Nucleus accumbens (tissue), 56 donors: ENCODE measurements around the gene HSBP1L1.
"Not testable (repeated sequence)": the region's sequence is repeated elsewhere in the genome, so short reads cannot be mapped to it uniquely, and the experiment has no call there.

ENCODE experiments used
- DNase-seq, 56 donors: peaks; one replicate each; lab custom pipeline; 2025; lab: John Stamatoyannopoulos, UW

HSBP1L1 gene

DNA sequence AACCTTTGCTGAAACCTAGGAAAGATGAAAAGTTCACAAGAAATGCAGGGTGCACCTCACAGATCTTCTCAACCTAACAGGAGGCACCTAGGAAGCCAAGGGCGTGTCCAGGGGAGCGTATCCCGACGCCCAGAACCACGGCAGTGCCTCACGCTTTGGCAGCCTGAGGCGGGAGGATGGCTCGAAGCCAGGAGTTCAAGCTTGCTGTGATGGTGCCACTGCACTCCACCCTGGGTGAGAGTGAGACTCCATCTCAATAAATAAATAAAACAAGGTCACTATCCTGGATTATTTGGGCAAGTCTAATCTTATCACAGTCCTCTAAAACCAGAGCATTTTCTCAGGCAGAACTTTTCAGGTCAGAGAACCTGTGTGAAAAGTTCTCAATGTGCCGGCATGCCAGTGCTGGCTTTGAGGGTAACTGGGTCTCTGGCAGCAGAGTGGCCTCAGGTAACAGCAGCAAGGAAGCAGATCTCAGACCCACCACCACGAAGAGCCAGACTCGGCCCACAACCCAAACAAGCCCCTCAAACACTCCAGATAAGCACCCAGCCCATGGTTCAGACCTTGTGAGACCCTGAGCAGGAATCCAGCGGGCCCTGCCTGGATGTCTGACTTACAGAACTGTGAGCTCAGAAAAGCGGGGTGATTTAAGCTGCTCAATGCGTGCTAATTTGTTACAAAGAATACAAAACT is 11.7 kb downstream of the HSBP1L1 start:
- no peak for DNase-seq

DNA sequence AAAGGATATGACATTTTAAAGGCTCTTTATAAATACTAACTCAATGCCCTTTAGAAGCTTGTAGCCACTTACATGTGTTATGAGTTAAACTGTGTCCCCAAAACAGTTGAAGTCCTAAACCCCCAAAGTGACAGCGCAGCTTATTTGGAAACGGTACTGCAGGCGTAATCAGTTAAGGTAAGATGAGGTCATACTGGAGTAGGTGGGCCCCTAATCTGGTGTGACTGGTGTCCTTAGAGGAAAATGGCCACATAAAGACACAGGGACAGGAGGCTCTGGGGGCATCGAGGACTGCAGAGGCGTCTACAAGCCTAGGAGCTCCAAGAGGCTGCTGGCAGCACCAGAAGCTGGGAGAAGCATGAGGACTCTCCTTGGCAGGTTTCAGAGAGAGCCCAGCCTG is 15.4 kb downstream of the HSBP1L1 start:
- no peak for DNase-seq

- no peak for DNase-seq
Measured at GRCh38 chr18:79980585-79980984, 16.1 kb downstream of the HSBP1L1 start.

DNA sequence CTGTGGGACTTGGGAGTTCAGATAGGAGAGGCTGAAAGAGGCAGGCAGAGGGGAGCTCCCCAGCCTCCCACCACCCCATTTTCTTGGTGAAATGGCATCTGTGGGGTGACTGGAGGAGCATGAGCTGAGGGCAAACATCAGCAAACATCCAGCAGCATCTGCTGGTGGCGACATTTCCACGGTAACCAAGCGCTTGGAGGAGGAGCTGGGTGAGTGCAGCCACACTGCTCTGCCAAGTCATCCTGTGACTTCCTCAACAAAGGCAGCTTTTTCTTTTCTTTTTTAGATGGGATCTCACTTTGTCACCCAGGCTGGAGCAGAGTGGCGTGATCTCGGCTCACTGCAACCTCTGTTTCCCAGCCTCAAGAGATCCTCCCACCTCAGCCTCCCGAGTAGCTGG is 18.3 kb downstream of the HSBP1L1 start:
- peak in 34 of 56 donors; percentile 10 to 71 (median 38) for DNase-seq

GRCh38 chr18:79983253-79983652 is 18.8 kb downstream of the HSBP1L1 start:
- no peak for DNase-seq

GRCh38 chr18:79983793-79984192 is 19.4 kb downstream of the HSBP1L1 start:
- DNase-seq: no peak

GRCh38 chr18:79985172-79985571 is 20.7 kb downstream of the HSBP1L1 start:
- DNase-seq: no peak

- no peak for DNase-seq
Measured at GRCh38 chr18:79986726-79987125, 22.3 kb downstream of the HSBP1L1 start.

DNA sequence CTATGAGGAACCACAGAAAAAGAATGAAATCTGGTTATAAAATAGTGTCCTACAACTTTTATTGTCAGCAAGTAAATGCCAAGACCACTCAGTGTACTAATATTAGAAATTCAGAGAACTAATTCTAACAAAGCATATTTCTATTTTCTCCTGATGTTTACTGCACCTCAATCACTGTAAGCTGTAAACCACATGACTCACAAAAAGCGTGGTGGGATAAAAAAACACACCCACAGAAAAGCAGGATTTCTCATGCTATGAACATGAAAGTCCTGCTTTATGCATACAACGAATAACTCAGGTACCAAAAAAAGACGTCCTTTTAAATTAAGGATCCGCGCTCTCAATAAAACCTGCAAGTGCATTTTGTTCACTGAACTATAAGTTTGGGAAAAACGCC is 23.1 kb downstream of the HSBP1L1 start:
- no peak for DNase-seq

GRCh38 chr18:79988071-79988450 is 23.6 kb downstream of the HSBP1L1 start:
- peak in 29 of 56 donors; percentile 52 to 89 (median 68) for DNase-seq

- peak; percentile 10 to 89 (median 75) for DNase-seq
Measured at GRCh38 chr18:79988451-79989194, 24.2 kb downstream of the HSBP1L1 start, which contains the start of gene TXNL4A. Gene TXNL4A, minus strand, starts transcription at chr18:79988563. Its CDS starts 171 bp downstream, at chr18:79988392.

GRCh38 chr18:79989195-79989497 is 24.7 kb downstream of the HSBP1L1 start:
- peak in 1 of 56 donors; percentile 44 for DNase-seq

- no peak for DNase-seq
Measured at GRCh38 chr18:79991494-79991893, 27.1 kb downstream of the HSBP1L1 start.

- not testable (repeated sequence) for DNase-seq
Measured at GRCh38 chr18:79999701-80000100, 35.3 kb downstream of the HSBP1L1 start.

- no peak for DNase-seq
Measured at GRCh38 chr18:80000877-80001276, 36.4 kb downstream of the HSBP1L1 start.

- no peak for DNase-seq
Measured at GRCh38 chr18:80002468-80002867, 38.0 kb downstream of the HSBP1L1 start.

DNA sequence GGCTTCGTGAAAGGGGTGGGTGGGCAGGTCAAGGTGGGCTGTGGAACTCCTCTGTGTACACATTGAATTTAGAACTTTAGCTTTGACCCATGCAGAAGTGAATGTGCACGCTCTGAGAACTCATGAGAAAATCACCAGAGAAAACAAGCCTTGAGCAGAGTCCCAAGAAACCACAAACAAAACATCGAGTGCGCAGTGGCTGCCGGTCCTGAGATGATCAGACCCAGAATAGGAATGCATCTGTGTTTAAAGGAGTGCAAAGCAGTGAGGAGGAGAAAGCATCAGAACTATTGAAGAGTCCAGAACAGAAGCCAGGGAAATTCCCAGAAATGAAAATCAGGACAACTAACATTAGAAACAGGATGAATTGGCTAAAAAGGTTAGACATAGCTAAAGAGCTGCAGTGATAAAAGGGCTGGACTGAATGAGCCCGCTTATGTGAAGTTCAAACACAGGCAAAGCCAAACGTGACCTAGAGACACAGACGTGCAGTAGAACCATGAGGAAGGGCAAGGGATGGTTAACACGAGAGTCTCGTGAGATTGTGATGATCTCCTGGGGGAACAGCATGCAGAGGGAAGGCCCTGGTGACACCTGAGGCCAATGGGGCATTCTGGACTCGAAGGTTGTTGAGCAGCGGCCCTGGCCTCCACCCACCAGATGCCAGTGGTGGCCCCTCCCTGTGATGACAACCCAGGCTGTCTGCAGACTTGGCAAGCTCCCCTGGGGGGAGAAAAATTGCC is 40.3 kb downstream of the HSBP1L1 start:
- no peak for DNase-seq

GRCh38 chr18:80006724-80007123 is 42.3 kb downstream of the HSBP1L1 start:
- peak in 7 of 56 donors; percentile 8 to 55 (median 23) for DNase-seq

GRCh38 chr18:80009661-80010550 is 45.5 kb downstream of the HSBP1L1 start:
- peak in 15 of 56 donors; percentile 2 to 65 (median 19) for DNase-seq

- peak in 1 of 56 donors; percentile 2 for DNase-seq
Measured at GRCh38 chr18:80010551-80010906, 46.1 kb downstream of the HSBP1L1 start.
